HG02852 (cell line): ENCODE data around the gene DLGAP5.
A peak's percentile ranks its signal among the peaks of the same experiment; 100 is the strongest.

Experiments used
- ATAC-seq: cut with Tn5 transposase; IDR thresholded peaks from one replicate; pipeline ENCODE4 v1.9.1; 2021; ENCODE audit warnings: mild to moderate bottlenecking, moderate library complexity; ENCODE audit not compliant: unreplicated experiment

Gene DLGAP5

DNA sequence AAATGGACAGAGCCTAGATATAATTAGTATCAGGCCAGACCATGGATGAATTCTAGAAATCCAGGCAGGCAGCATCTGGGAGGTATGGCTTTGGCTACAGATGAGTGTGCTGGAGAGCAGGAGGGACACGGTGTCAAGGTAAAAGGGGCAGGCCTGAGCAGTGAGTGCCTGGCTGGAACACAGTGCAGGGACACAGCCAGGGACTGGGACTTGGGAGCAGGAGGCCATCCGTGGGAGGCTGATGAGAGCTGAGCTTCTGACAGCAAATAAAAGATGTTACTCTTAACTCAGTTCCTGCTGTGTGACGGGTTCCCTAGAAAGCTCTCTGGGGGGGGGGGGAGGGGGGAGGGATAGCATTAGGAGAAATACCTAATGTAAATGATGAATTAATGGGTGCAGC is 75.9 kb downstream of the DLGAP5 start:
- no peak for ATAC-seq

DNA sequence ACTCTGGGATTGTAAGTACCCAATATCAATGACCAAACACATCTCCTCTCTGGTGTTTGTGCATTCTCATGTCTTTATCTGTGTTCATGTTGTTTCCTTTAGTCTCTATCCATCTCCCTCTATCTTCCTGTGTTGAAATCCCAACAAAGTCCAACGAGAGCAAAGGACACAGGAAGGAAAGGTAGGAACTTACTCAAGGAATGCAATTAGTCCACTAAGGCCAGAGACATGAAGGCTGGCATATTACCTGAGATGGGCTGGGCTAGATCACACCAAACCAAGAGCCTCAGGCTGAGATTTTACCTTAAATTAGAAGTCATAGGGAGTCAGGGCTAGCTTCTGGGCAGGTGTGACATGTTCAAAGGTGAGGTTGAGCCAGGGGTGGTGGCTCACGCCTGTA is 76.7 kb downstream of the DLGAP5 start:
- no peak for ATAC-seq

- ATAC-seq, result no peak
These were observed 80.2 kb downstream of the DLGAP5 start for GRCh38 chr14:55111122-55111708.

DNA sequence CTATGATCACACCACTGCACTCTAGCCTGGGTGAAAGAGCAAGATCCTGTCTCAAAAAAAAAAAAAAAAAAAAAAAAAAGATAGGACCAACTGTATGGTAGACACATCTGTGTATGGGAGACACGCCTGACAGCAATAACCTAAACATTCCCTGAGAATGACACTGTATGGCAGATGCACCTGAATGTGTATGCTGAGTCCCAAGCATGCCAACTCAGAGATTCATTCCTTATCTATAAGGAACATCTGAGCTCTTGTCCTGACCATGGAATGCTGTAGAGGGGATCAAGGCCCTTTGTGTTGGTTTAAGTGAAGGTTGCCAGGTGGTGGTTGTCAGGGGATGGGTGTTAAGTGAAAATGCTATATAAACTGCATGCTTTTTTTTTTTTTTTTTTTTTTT is 81.5 kb downstream of the DLGAP5 start:
- ATAC-seq, result no peak

- ATAC-seq, result peak; percentile 72
These were observed 83.4 kb downstream of the DLGAP5 start for GRCh38 chr14:55107766-55108554.

- ATAC-seq, result no peak
These were observed 85.4 kb downstream of the DLGAP5 start for GRCh38 chr14:55105991-55106390.

DNA sequence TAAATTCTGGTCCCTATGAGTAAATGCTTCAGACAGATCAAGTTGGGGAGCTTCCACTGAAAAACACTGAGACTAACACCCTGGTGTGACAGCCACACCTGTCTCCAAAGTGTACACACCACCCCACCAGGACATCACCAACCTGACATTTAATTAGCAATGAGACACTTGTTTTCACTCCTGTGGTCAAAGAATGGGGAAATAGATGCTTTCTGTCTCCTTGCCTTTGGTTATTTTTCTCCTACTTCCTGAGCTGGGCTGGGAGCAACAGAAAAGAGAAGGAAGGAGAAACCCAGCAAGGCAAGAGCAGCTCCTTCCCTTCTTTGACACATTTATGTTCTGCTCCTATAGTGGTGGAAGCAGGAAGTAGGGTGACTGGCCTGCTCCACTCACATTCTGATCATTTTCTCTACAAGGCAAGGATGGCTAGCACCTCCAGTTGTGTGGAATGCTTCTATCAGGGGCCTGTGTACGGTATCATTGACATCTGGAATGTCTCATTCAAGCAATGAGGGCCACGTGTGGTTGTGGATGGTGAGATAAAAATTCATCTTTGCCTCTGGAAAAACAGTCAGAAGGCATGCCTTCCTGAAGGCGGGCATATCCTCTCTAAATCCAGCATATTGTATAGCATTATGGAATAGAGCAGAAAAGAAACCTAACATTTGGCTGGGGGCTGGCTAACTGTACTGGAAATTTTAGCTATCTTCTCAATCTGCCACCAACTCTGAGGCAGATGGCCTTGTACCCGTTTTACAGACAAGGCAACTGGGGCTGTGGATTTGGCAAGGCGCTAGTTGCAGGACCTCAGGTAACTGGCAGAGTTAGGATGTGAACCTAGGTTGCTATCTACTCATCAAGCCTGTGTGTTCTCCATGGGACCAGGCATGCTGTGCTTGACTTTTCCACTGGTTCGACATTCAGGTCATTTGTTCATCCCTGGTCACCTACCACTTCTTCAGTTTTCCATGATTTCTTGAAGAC is 87.1 kb downstream of the DLGAP5 start:
- no peak for ATAC-seq

- ATAC-seq, result peak; percentile 38
These were observed 88.3 kb downstream of the DLGAP5 start for GRCh38 chr14:55103005-55103640.

- peak; percentile 44 for ATAC-seq
These were observed 89.2 kb downstream of the DLGAP5 start for GRCh38 chr14:55102141-55102621.

- no peak for ATAC-seq
These were observed 89.7 kb downstream of the DLGAP5 start for GRCh38 chr14:55101698-55102097.

DNA sequence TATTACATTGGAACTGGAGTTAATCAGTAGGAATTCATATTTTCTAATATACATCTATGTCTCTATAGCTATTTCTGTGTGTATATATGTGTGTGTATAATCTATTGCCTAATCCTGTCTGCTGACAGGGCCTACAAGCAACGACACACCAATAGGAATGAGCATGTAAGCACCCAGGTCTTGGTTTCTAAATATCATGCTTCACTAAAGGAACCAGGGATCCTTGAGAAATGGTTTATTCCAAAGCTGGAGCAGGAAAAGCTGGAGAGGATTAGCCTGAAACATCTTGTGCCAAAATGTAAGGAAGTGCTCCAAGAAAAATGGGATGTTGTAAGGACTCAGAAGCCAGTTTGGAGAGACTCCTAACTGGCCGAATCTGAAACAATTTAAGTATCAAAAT is 91.6 kb downstream of the DLGAP5 start:
- ATAC-seq, result no peak

DNA sequence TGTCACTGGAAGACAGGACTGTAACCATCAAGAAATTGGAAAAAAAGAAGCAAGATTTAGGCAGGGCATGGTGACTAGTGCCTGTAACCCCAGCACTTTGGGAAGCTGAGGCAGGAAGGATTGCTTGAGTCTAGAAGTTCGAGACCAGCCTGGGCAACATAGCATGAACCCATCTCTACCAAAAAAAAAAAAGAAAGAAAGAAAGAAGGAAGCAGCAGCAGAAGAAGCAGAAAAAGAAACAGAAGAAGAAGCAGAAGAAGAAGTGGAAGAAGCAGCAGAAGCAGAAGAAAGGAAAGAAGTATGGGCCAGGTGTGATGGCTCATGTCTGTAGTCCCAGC is 92.9 kb downstream of the DLGAP5 start:
- ATAC-seq, result no peak
